Loucy (cell line): Measurements from ENCODE around the gene CELSR1.

Source experiments
- H2AFZ ChIP-seq: fragments of 200-600 bp; sonication (generic); 2 replicates; pipeline ENCODE4 v1.6.0; 2016; ENCODE audit warnings: antibody characterized with exemption, mild to moderate bottlenecking, low read length, moderate library complexity
- H3F3A ChIP-seq: fragments of 200-600 bp; 2 replicates; pipeline ENCODE4 v1.6.0; 2016; ENCODE audit warnings: antibody characterized with exemption, low read depth, mild to moderate bottlenecking
- H3K27me3 ChIP-seq: fragments of 200-600 bp; sonication (generic); 2 replicates; pipeline ENCODE4 v1.6.1; 2014; ENCODE audit warnings: low read length, mild to moderate bottlenecking; ENCODE audit not compliant: insufficient read depth, poor library complexity, severe bottlenecking
- H3K36me3 ChIP-seq: fragments of 200-600 bp; sonication (generic); 2 replicates; pipeline ENCODE4 v1.6.1; 2016; ENCODE audit warnings: low read length; ENCODE audit not compliant: insufficient read depth
- H3K4me1 ChIP-seq: fragments of 200-600 bp; sonication (generic); 2 replicates; pipeline ENCODE4 v1.5.1; 2014; ENCODE audit warnings: low read length, mild to moderate bottlenecking; ENCODE audit not compliant: insufficient read depth, poor library complexity, severe bottlenecking
- H3K4me2 ChIP-seq: fragments of 200-600 bp; sonication (generic); 2 replicates; pipeline ENCODE4 v1.6.0; 2014; ENCODE audit warnings: antibody characterized with exemption, low read length, low read depth, mild to moderate bottlenecking; ENCODE audit not compliant: poor library complexity, severe bottlenecking
- H3K4me3 ChIP-seq: fragments of 200-600 bp; sonication (generic); 2 replicates; pipeline ENCODE4 v1.5.1; 2014; ENCODE audit warnings: low read length, mild to moderate bottlenecking, mixed read lengths; ENCODE audit not compliant: poor library complexity, severe bottlenecking
- H3K79me2 ChIP-seq: fragments of 200-600 bp; sonication (generic); 2 replicates; pipeline ENCODE4 v1.6.1; 2014; ENCODE audit warnings: low read length; ENCODE audit not compliant: insufficient read depth
- H3K9ac ChIP-seq: fragments of 200-600 bp; sonication (generic); 2 replicates; pipeline ENCODE4 v1.6.0; 2014; ENCODE audit warnings: mild to moderate bottlenecking, low read depth, low read length, moderate library complexity; ENCODE audit not compliant: poor library complexity, severe bottlenecking
- H3K9me2 ChIP-seq: fragments of 200-600 bp; sonication (generic); replicated peaks from 2 replicates; pipeline ENCODE4 v1.6.1; 2016; ENCODE audit warnings: low read depth, low read length, mixed read lengths
- H3K9me3 ChIP-seq: fragments of 200-600 bp; sonication (generic); 2 replicates; pipeline ENCODE4 v1.6.1; 2014; ENCODE audit warnings: mild to moderate bottlenecking, antibody characterized with exemption, low read length, low read depth; ENCODE audit not compliant: insufficient read depth
- H4K20me1 ChIP-seq: fragments of 200-600 bp; sonication (generic); 2 replicates; pipeline ENCODE4 v1.6.0; 2014; ENCODE audit warnings: antibody characterized with exemption, low read length, mild to moderate bottlenecking; ENCODE audit not compliant: insufficient read depth, poor library complexity, severe bottlenecking
- CTCF ChIP-seq: fragments of 200-600 bp; sonication (generic); conservative IDR thresholded peaks from 2 replicates; pipeline ENCODE4 v1.5.1; 2014; ENCODE audit warnings: mild to moderate bottlenecking, antibody characterized with exemption, low read length
- EZH2phosphoT487 ChIP-seq: fragments of 200-600 bp; IDR thresholded peaks from 2 replicates; pipeline ENCODE4 v1.6.1; 2018; ENCODE audit warnings: antibody characterized with exemption, mild to moderate bottlenecking, moderate library complexity, borderline replicate concordance

CELSR1 gene

GRCh38 chr22:46379066-46379930 is 158.1 kb downstream of the CELSR1 start:
- Histone ChIP-seq H3K79me2 (no peaks in the 10 kb centered on the region), H3K36me3 (no peaks in the 10 kb centered on the region), H3K4me1 (peaks cover 4% of the 10 kb centered on the region), H3K27me3 (no peaks in the 10 kb centered on the region), H2AFZ (no peak overlapping the region), H3K4me3 (no peak overlapping the region), H3K9me3 (peaks cover 2% of the 10 kb centered on the region; the same call in 1 of the 2 replicates), H3K4me2 (no peak overlapping the region), H4K20me1 (no peaks in the 10 kb centered on the region), H3F3A (no peaks in the 10 kb centered on the region), H3K9me2 (no peaks in the 10 kb centered on the region), H3K9ac (no peak overlapping the region)
- TF ChIP-seq CTCF (no peak), EZH2phosphoT487 (no peak)

- peaks cover 2% of the 10 kb centered on the region; the same call in 1 of the 2 replicates for H3K9me3 ChIP-seq
- no peak overlapping the region for H2AFZ ChIP-seq
- no peaks in the 10 kb centered on the region for H3K9me2 ChIP-seq
- TF ChIP-seq EZH2phosphoT487: no peak
- TF ChIP-seq CTCF: no peak
- H3K4me2 ChIP-seq: no peak overlapping the region
- no peaks in the 10 kb centered on the region for H3K27me3 ChIP-seq
- no peaks in the 10 kb centered on the region for H4K20me1 ChIP-seq
- no peaks in the 10 kb centered on the region for H3F3A ChIP-seq
- H3K79me2 ChIP-seq: no peaks in the 10 kb centered on the region
- H3K36me3 ChIP-seq: no peaks in the 10 kb centered on the region
- no peak overlapping the region for H3K4me3 ChIP-seq
- H3K4me1 ChIP-seq: peaks cover 11% of the 10 kb centered on the region
- H3K9ac ChIP-seq: no peak overlapping the region
These were observed 158.9 kb downstream of the CELSR1 start for GRCh38 chr22:46378426-46379065.

- no peaks in the 10 kb centered on the region for H3K27me3 ChIP-seq
- H3K36me3 ChIP-seq: no peaks in the 10 kb centered on the region
- H3K4me1 ChIP-seq: peaks cover 13% of the 10 kb centered on the region
- no peaks in the 10 kb centered on the region for H3F3A ChIP-seq
- no peak overlapping the region for H3K4me3 ChIP-seq
- no peaks in the 10 kb centered on the region for H3K9me2 ChIP-seq
- H2AFZ ChIP-seq: no peak overlapping the region
- TF ChIP-seq EZH2phosphoT487 (no peak), CTCF (no peak)
- peaks cover 2% of the 10 kb centered on the region; the same call in 1 of the 2 replicates for H3K9me3 ChIP-seq
- no peak overlapping the region for H3K4me2 ChIP-seq
- H3K79me2 ChIP-seq: no peaks in the 10 kb centered on the region
- no peaks in the 10 kb centered on the region for H4K20me1 ChIP-seq
- H3K9ac ChIP-seq: no peak overlapping the region
These were observed 159.6 kb downstream of the CELSR1 start for GRCh38 chr22:46377525-46378425.
